ENCODE results near the gene PLEKHA4.
A peak's percentile ranks its signal among the peaks of the same experiment; 100 is the strongest.
"Not testable (repeated sequence)": the region's sequence is repeated elsewhere in the genome, so short reads cannot be mapped to it uniquely, and the experiment has no call there.

PLEKHA4 gene

DNA sequence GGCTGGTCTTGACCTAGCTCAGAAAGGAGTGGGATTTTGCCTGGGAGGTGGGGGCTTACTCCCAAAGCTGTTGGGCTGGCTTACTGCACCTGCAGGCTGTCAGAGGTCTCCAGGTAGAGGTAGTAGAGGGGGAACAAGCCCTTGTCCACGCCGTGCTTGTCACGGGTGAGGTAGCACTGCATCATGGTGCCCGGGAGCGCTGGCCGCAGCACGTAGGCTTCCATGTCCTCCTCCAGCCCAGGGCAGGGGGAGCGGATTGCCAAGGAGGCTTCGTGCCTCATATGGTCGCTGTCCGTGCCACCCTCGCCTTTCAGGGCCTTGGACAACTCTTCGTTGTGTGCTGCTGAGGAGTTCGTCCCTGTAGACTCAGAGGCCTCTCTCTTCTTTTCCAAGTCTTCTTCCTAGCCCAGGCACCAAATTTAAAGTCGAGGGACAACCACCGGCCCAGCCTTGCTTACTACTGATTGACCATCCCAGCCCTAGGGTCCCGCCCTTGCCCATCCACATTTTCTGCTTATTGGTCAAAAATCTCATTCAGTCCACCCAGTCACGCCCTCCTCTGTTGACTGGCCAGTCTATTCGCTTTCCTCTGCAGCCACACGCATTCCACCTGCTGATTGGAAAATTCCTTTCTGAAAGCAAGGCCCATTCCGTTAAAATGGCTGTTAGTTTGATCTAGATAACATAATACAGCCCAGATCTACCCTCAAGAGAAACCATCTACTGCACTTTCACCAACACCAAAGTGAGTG is 19.6 kb upstream of the PLEKHA4 start:
- no peak for DNase-seq

GRCh38 chr19:48883726-48884125 is 15.3 kb upstream of the PLEKHA4 start:
- DNase-seq = no peak

DNA sequence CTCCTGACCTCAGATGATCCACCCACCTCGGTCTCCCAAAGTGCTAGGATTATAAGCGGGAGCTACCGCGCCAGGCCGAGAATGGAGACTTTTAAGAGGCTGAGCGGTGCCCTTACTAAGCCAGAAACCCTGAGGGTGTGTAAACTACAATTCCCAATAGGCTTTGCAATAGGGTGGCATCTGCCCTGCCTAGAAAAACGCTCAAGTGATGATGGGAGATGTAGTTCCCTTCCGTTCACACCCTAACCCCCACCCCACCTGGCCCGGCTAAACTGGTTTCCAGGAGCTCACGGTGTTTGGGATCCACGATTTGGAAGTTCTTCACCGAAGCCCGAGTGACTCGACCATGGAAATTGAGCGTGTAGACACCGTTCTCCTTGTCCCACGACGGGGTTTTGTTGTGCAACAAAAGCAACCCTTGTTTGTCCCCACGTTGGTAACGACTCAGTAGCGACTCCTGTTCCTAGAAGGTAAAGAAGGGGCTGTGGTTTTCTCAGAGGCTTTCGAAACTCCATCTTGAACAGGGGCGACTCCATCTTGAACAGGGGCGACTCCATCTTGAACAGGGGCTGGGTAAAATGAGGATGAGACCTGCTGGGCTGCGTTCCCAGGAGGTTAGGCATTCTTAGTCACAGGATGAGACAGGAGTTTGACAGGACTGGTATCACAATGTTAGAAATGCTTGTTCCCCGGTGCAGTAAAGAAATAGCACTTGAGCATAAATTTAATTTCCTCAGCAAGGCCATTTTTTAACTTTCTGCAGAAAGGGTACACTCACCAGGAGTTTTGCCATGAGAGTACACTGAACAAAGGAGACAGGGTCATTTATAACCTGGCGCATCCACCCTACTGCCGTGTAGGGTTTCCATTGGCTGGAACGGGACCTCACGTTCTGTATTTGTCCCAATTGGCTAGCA is 13.6 kb upstream of the PLEKHA4 start:
- DNase-seq = no peak

- DNase-seq = not testable (repeated sequence)
These were observed 11.3 kb upstream of the PLEKHA4 start for GRCh38 chr19:48879696-48880095.

- no peak for DNase-seq
These were observed 10.7 kb upstream of the PLEKHA4 start for GRCh38 chr19:48879025-48879637.

DNA sequence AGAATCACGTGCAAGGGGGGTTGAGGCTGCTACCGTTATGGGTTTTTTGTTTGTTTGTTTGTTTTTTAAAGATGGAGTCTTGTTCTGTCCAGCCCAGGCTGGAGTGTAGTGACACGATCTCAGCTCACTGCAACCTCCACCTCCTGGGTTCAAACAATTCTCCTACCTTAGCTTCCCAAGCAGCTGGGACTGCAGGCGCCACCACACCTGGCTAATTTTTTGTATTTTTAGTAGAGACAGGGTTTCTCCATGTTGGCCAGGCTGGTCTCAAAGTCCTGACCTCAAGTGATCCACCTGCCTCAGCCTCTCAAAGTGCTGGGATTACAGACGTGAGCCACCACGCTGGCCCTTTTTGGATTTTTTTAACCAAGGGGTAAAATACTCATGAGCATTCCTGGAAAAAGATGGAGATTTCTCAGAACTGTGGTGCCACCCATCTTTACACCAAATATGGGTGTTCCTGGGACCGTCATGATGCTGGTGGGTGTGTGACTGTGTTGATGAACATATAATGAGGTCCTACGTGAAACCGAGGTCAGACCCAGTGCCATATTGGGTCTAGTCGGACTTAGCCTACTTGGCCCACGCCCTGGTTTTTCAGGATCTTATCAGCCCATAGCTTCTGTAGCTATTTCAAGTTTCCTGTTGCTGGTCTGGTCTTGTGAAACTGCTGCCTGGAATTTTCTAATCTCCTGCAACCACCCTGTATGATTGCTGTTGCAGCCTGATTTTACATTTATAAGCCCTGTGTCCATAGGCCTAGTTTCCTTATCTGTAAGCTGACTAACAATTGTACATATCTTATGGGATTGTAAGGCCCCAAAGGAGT is 10.0 kb upstream of the PLEKHA4 start:
- no peak for DNase-seq

DNA sequence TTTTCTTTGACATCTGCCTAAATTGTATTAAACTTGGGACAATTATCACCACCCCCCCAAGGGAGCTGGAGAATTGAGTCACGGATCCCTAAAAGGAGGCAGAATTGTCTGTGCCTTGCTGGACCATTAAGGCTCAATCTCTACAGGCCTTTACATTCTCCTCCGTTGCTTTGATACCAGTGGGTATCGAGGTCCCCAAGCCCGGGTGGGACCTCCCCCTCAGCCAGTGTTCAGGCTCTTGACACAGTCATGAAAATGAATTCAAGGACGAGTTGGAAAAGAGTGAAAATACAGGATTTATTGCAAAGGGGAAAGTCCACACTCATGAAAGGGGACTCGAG is 9.4 kb upstream of the PLEKHA4 start:
- no peak for DNase-seq

DNA sequence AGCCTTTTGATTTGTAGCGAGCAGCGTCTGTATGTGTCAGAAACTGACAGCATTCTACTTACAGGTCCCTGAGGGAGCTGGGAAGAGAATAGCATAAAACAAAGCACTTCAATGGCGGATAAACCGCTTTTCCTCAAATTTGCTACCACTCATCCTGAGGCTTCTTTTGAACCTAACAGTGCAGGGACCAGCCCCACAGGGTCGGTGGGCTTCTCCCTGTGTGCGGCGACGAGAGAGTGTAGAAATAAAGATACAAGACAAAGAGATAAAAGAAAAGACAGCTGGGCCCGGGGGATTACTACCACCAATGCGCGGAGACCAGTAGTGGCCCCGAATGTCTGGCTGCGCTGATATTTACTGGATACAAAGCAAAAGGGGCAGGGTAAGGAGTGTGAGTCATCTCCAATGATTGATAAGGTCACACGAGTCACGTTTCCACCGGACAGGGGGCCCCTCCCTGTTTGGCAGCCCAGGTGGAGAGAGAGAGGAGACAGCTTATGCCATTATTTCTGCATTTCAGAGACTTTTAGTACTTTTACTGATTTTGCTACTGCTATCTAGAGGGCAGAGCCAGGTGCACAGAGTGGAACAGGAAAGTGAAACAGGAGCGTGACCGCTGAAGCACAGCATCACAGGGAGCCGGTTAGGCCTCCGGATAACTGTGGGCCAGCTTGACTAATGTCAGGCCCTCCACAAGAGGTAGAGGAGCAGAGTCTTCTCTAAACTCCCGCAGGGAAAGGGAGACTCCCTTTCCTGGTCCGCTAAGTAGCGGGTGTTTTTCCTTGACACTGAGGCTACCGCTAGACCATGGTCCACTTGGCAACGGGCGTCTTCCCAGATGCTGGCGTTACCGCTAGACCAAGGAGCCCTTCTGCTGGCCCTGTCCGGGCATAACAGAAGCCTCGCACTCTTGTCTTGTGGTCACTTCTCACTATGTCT is 7.9 kb upstream of the PLEKHA4 start:
- not testable (repeated sequence) for DNase-seq

DNA sequence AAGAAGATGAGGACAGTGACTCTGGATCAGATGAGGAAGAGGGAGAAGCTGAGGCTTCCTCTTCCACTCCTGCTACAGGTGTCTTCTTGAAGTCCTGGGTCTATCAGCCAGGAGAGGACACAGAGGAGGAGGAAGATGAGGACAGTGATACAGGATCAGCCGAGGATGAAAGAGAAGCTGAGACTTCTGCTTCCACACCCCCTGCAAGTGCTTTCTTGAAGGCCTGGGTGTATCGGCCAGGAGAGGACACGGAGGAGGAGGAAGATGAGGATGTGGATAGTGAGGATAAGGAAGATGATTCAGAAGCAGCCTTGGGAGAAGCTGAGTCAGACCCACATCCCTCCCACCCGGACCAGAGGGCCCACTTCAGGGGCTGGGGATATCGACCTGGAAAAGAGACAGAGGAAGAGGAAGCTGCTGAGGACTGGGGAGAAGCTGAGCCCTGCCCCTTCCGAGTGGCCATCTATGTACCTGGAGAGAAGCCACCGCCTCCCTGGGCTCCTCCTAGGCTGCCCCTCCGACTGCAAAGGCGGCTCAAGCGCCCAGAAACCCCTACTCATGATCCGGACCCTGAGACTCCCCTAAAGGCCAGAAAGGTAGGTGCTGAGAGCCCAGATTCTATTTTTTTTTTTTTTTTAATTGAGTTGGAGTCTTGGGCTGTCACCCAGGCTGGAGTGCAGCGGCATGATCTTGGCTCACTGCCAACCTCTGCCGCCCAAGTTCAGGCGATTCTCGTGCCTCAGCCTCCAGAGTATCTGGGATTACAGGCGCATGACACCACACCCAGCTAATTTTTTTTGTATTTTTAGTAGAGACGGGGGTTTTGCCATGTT is 6.1 kb upstream of the PLEKHA4 start:
- no peak for DNase-seq

- DNase-seq = no peak
These were observed 5.3 kb upstream of the PLEKHA4 start for GRCh38 chr19:48873476-48874302.

DNA sequence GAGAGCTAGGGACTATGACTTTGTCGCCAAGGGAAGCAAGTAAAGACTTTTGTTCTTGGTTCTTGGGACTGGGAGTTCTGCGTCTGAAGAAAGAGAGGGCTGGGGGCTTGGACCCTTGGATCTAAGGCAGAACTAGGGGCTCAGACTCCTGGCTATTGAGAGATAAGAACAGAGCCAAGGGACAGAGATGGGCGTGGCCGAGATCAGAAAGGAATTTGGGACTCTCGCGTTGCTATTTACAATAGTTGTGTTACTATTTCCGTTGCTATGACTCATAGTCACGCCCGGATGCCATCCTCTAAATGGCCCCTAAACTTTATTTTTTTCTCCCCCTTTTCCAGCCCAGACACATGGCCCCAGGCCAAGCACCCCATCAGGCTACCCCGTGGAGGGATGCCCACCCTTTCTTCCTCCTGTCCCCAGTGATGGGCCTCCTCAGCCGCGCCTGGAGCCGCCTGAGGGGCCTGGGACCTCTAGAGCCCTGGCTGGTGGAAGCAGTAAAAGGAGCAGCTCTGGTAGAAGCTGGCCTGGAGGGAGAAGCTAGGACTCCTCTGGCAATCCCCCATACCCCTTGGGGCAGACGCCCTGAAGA is 4.6 kb upstream of the PLEKHA4 start:
- peak; percentile 66 for DNase-seq

GRCh38 chr19:48872182-48872883 is 3.9 kb upstream of the PLEKHA4 start, which contains the start of gene PPP1R15A:
PPP1R15A (plus strand) TSS chr19:48872421; CDS start chr19:48873234, 813 bp downstream.
- DNase-seq = peak; percentile 92

DNA sequence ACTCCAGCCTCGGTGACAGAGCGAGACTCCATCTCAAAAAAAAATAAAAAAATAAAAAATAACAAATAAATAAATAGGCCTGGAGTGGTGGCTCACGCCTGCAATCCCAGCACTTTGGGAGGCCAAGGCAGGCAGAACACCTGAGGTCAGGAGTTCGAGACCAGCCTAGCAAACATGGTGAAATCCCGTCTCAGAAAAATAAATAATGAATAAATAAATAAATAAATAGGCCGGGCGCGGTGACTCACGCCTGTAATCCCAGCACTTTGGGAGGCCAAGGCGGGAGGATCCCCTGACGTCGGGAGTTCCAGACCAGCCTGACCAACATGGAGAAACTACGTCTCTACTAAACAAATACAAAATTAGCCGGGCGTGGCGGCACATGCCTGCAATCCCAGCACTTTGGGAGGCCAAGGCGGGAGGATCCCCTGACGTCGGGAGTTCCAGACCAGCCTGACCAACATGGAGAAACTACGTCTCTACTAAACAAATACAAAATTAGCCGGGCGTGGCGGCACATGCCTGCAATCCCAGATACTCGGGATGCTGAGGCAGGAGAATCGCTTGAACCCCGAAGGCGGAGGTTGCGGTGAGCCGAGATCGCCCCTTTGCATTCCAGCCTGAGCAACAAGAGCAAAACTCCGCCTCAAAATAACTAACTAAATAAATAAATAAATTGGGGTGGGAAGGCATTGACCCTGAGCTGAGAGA is 3.2 kb upstream of the PLEKHA4 start:
- not testable (repeated sequence) for DNase-seq

GRCh38 chr19:48870048-48870447 is 1.6 kb upstream of the PLEKHA4 start:
- no peak for DNase-seq

DNA sequence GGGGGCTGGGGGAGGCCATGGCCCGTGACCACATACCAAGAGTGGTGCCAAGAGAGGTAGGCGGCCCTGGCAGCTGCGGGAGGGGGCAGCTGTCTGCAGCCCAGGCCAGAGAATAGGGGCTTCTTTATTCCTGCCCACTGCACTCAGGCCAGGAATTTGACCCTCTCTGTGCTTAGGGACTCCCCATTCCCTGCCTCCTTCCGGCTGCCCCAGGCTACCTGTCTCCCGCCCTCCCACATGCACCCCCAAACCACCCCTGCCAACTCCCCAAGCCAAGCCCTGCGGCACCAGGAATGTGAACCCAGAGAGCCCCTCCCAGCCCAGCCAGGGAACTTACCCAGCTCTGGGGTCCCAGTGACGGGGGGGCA is 687 bp downstream of the PLEKHA4 start:
- DNase-seq = no peak

GRCh38 chr19:48867123-48867745 is 1.2 kb downstream of the PLEKHA4 start:
- DNase-seq = no peak

- DNase-seq = no peak
These were observed 1.7 kb downstream of the PLEKHA4 start for GRCh38 chr19:48866692-48867091.
